ENCODE results near the gene GGCX. TPM values are rescaled to one million over a fixed set of nuclear protein-coding genes. Genes with fewer than 3 reads are reported as not detected.

Gene GGCX
- total RNA-seq, 2 donors from 2014 or later: 15.6 to 17.8 TPM

GRCh38 chr2:85503168-85503850 is 58.0 kb downstream of the GGCX start:
- Mint-ChIP-seq H3K27ac (no peak overlapping the region), H3K27me3 (no peaks in the 10 kb centered on the region), H3K36me3 (ENCODE audit: low read depth) (no peaks in the 10 kb centered on the region), H3K4me3 (no peak overlapping the region), H3K4me1 (no peaks in the 10 kb centered on the region)
- ATAC-seq (no peak), DNase-seq (no peak)
- H3K9me3 ChIP-seq (ENCODE audit: control insufficient read depth, low read length, poor library complexity, severe bottlenecking): no peaks in the 10 kb centered on the region

DNA sequence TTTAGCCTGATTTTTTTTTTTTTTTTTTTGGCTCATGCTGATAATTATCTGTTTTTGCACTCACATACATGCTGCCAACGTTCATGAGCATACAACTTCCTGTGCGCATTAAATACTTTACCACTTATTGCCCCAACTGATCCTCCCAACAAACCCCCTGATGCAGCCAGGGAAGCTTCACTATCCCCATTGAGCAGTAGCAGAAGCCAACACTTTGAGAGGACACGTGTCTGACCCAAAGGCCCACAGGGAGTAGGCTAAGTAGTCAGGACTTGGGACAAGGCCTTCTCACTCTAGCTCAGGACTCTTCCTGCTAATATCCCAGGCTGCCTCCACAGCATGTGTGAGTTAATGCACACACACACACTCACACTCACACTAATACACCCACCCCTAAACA is 58.6 kb downstream of the GGCX start:
- H3K9me3 ChIP-seq (ENCODE audit: control insufficient read depth, low read length, poor library complexity, severe bottlenecking): no peaks in the 10 kb centered on the region
- no peak for ATAC-seq
- Mint-ChIP-seq H3K4me1 (no peaks in the 10 kb centered on the region), H3K27me3 (no peaks in the 10 kb centered on the region), H3K4me3 (no peak overlapping the region), H3K27ac (no peak overlapping the region), H3K36me3 (ENCODE audit: low read depth) (no peaks in the 10 kb centered on the region)
- no peak for DNase-seq

- H3K27me3 Mint-ChIP-seq: no peaks in the 10 kb centered on the region
- H3K36me3 Mint-ChIP-seq (ENCODE audit: low read depth): no peaks in the 10 kb centered on the region
- H3K4me3 Mint-ChIP-seq: no peak overlapping the region
- ATAC-seq (no peak), DNase-seq (no peak)
- no peaks in the 10 kb centered on the region for H3K9me3 ChIP-seq (ENCODE audit: control insufficient read depth, low read length, poor library complexity, severe bottlenecking)
- no peak overlapping the region for H3K27ac Mint-ChIP-seq
- H3K4me1 Mint-ChIP-seq: no peaks in the 10 kb centered on the region
Observed at GRCh38 chr2:85501248-85501647, 60.0 kb downstream of the GGCX start.

DNA sequence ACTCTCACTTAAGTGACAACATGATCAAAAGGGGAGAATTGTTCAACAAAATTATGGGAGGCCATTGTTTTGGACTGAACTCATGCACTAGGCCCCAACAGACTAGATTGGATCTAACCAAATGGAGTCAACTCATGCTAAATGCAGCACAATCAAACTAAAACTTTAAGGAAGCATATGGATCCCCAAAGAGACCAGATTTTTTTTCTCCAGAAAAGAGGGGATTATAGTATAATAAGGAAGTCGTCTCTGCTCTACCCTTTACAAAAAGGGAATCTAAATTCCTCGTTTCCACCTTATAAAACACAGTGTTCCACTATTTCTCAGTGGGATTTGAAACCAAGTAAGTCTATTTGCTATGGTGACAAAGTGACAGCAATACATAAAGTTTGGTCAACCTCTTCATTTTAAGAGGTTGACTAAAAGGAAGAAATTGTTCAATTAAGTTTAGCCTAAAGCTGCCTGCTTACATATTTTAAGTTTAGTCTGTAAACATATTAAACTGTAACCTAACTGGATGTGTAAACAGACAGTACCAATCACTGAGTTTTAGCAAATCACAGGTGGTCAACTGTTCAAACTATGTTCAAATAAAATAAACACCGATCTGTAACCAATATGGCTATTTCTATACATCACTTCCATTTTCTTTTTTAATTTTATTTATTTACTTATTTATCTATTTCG is 63.2 kb downstream of the GGCX start:
- no peaks in the 10 kb centered on the region for H3K9me3 ChIP-seq (ENCODE audit: control insufficient read depth, low read length, poor library complexity, severe bottlenecking)
- Mint-ChIP-seq H3K27me3 (no peaks in the 10 kb centered on the region), H3K36me3 (ENCODE audit: low read depth) (no peaks in the 10 kb centered on the region), H3K4me3 (no peak overlapping the region), H3K4me1 (no peaks in the 10 kb centered on the region), H3K27ac (no peak overlapping the region)
- DNase-seq (no peak), ATAC-seq (no peak)

GRCh38 chr2:85496436-85496835 is 64.9 kb downstream of the GGCX start:
- H3K4me3 Mint-ChIP-seq: no peak overlapping the region
- no peaks in the 10 kb centered on the region for H3K36me3 Mint-ChIP-seq (ENCODE audit: low read depth)

More at GRCh38 chr2:85496436-85496835, 64.9 kb downstream of the GGCX start:
- no peak for DNase-seq
- H3K9me3 ChIP-seq (ENCODE audit: control insufficient read depth, low read length, poor library complexity, severe bottlenecking): no peaks in the 10 kb centered on the region
- H3K4me1 Mint-ChIP-seq: no peaks in the 10 kb centered on the region
- no peak overlapping the region for H3K27ac Mint-ChIP-seq
- no peak for ATAC-seq
- no peaks in the 10 kb centered on the region for H3K27me3 Mint-ChIP-seq

Other genes with a start within 250 kb of the GGCX start
- 100 to 1,000 TPM; 122 to 125 TPM for gene TGOLN2, start 233.5 kb downstream of the GGCX start, total RNA-seq
- 10 to 100 TPM; 30.3 to 35.9 TPM for gene RETSAT, start 207.0 kb downstream of the GGCX start, total RNA-seq
- gene ELMOD3, start 206.7 kb downstream of the GGCX start, total RNA-seq: 10 to 100 TPM; 20.0 to 23.2 TPM
- gene CAPG, start 151.1 kb downstream of the GGCX start, total RNA-seq: 10 to 100 TPM; 51.6 to 90.3 TPM
- gene SH2D6, start 142.8 kb downstream of the GGCX start, total RNA-seq: under 1 TPM; 0.26 to 0.40 TPM
- gene MAT2A, start 22.3 kb downstream of the GGCX start, total RNA-seq: 100 to 1,000 TPM in 1 of 2 donors, 10 to 100 TPM in 1; 98.6 to 110 TPM
- gene VAMP8, start 16.1 kb upstream of the GGCX start, total RNA-seq: 100 to 1,000 TPM in 1 of 2 donors, 10 to 100 TPM in 1; 82.3 to 104 TPM
- gene VAMP5, start 22.9 kb upstream of the GGCX start, total RNA-seq: 10 to 100 TPM; 38.2 to 39.5 TPM
- gene RNF181, start 34.3 kb upstream of the GGCX start, total RNA-seq: 10 to 100 TPM; 42.8 to 43.3 TPM
- 1 to 10 TPM; 6.4 to 7.7 TPM for gene TMEM150A, start 41.2 kb upstream of the GGCX start, total RNA-seq
- 10 to 100 TPM; 31.2 to 37.3 TPM for gene C2orf68, start 50.6 kb upstream of the GGCX start, total RNA-seq
- 10 to 100 TPM; 46.4 to 54.8 TPM for gene USP39, start 54.7 kb upstream of the GGCX start, total RNA-seq
- gene SFTPB, start 106.7 kb upstream of the GGCX start, total RNA-seq: not detected
- gene GNLY, start 132.9 kb upstream of the GGCX start, total RNA-seq: 10 to 100 TPM in 1 of 2 donors, 1 to 10 TPM in 1; 9.9 to 14.8 TPM
- not detected for gene ATOH8, start 192.5 kb upstream of the GGCX start, total RNA-seq

Measured in T-helper 17 cell (primary cell).